IPS-20b (cell line): Measurements from ENCODE around the gene STING1.

ENCODE experiments used
- H3K27ac ChIP-seq: one replicate; pipeline ENCODE4 v1.5.1; 2013; ENCODE audit warnings: low read length
- H3K27me3 ChIP-seq: 2 replicates; pipeline ENCODE4 v1.6.1; 2013; ENCODE audit warnings: mild to moderate bottlenecking, low read length, inconsistent platforms; ENCODE audit not compliant: insufficient read depth
- H3K36me3 ChIP-seq: 2 replicates; pipeline ENCODE4 v1.6.1; 2013; ENCODE audit warnings: low read depth, mild to moderate bottlenecking, inconsistent platforms, low read length, moderate library complexity; ENCODE audit not compliant: insufficient read depth
- H3K4me1 ChIP-seq: 2 replicates; pipeline ENCODE4 v1.6.1; 2013; ENCODE audit warnings: mild to moderate bottlenecking, control low read depth, inconsistent platforms, low read length, moderate library complexity; ENCODE audit not compliant: insufficient read depth
- H3K4me3 ChIP-seq: 2 replicates; pipeline ENCODE4 v1.5.1; 2013; ENCODE audit warnings: mild to moderate bottlenecking, low read length, inconsistent platforms
- H3K9ac ChIP-seq: 2 replicates; pipeline ENCODE4 v1.6.1; 2013; ENCODE audit warnings: low read depth, mild to moderate bottlenecking, inconsistent platforms, low read length, moderate library complexity
- H3K9me3 ChIP-seq: 2 replicates; pipeline ENCODE4 v1.6.1; 2013; ENCODE audit warnings: mild to moderate bottlenecking, low read depth, low read length, inconsistent platforms; ENCODE audit not compliant: insufficient read depth

The STING1 gene

DNA sequence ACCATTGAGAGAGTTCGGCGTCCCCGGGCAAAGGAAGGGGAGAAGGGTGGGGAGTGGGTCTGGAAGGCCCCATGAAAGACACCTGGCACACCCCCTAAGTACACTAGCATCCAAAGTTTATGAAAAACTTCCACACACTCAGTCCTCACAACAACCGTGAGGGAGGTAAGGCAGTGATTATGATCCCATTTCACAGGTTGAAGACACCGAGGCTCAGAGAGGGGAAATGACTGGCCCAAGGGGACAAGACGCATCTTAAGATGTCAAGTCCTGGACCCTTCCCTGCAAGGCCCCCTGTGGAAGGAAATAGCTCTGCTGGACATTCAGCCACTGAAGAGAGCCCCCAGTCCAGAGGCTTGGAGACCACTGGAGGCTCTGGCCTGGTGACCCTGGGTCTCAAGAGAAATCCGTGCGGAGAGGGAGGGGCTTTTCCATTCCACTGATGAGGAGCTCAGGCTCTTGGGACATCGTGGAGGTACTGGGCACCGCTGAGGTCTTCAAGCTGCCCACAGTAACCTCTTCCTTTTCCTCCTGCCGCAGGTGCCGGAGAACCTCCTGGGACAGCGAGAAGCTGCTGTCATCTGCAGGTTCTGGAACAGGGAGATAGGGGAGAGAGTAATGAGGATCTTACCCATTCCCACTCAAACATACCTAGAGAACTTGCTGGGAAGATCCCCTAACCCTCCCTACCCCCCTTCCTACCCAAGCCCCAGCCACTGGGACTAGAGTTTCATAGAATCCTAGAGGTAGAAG lies 6.5 kb downstream of the STING1 start:
- Histone ChIP-seq H3K9me3 (no peaks in the 10 kb centered on the region), H3K27ac (no peak overlapping the region), H3K4me1 (peaks cover 23% of the 10 kb centered on the region; the same call in 1 of the 2 replicates), H3K9ac (no peak overlapping the region), H3K4me3 (no peak overlapping the region), H3K36me3 (no peaks in the 10 kb centered on the region), H3K27me3 (0 out of 2 replicates have a peak, but pooled peaks cover 9% of the 10 kb centered on the region)

- peaks cover 23% of the 10 kb centered on the region; the same call in 1 of the 2 replicates for H3K4me1 ChIP-seq
- H3K27ac ChIP-seq = no peak overlapping the region
- H3K36me3 ChIP-seq = no peaks in the 10 kb centered on the region
- no peaks in the 10 kb centered on the region for H3K9me3 ChIP-seq
- 0 out of 2 replicates have a peak, but pooled peaks cover 9% of the 10 kb centered on the region for H3K27me3 ChIP-seq
- no peak overlapping the region for H3K9ac ChIP-seq
- H3K4me3 ChIP-seq = no peak overlapping the region
Measured at GRCh38 chr5:139474890-139475791, 7.4 kb downstream of the STING1 start.

GRCh38 chr5:139473565-139473964 lies 9.0 kb downstream of the STING1 start:
- H3K27me3 ChIP-seq = 0 out of 2 replicates have a peak, but pooled peaks cover 9% of the 10 kb centered on the region
- no peak overlapping the region for H3K4me3 ChIP-seq
- peak overlapping the region; percentile 46; the same call in 1 of the 2 replicates for H3K9ac ChIP-seq
- H3K27ac ChIP-seq = no peak overlapping the region
- H3K9me3 ChIP-seq = no peaks in the 10 kb centered on the region
- H3K4me1 ChIP-seq = peaks cover 23% of the 10 kb centered on the region; the same call in 1 of the 2 replicates
- H3K36me3 ChIP-seq = no peaks in the 10 kb centered on the region

DNA sequence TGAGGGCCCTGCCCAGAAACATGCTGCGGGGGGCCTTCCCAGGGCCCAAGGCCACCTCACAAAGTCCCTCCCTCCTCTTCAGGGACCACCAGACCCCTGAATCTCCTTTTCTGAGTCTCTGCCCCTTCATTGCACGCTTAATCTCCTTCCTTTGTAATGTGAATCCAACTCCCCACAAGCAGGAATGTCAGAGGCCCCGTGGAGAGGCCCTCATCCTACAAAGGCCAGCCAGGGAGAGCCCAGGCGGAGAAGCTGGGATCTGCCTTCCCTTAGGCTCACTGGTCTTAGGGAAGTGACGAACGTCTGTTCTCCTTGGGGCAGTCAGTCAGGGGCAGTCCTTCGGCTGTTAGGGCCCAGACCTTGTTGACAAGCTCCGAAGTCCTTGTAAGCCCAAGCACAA lies 9.5 kb downstream of the STING1 start:
- H3K36me3 ChIP-seq = no peaks in the 10 kb centered on the region
- H3K4me3 ChIP-seq = no peak overlapping the region
- peaks cover 23% of the 10 kb centered on the region; the same call in 1 of the 2 replicates for H3K4me1 ChIP-seq
- no peaks in the 10 kb centered on the region for H3K9me3 ChIP-seq
- H3K27ac ChIP-seq = no peak overlapping the region
- peak overlapping the region; percentile 46; the same call in 1 of the 2 replicates for H3K9ac ChIP-seq
- 0 out of 2 replicates have a peak, but pooled peaks cover 9% of the 10 kb centered on the region for H3K27me3 ChIP-seq

- Histone ChIP-seq H3K27ac (no peak overlapping the region), H3K9ac (peak overlapping the region; percentile 46; the same call in 1 of the 2 replicates), H3K27me3 (0 out of 2 replicates have a peak, but pooled peaks cover 9% of the 10 kb centered on the region), H3K4me1 (peaks cover 23% of the 10 kb centered on the region; the same call in 1 of the 2 replicates), H3K36me3 (no peaks in the 10 kb centered on the region), H3K4me3 (no peak overlapping the region), H3K9me3 (no peaks in the 10 kb centered on the region)
Measured at GRCh38 chr5:139472386-139473030, 10.1 kb downstream of the STING1 start.

DNA sequence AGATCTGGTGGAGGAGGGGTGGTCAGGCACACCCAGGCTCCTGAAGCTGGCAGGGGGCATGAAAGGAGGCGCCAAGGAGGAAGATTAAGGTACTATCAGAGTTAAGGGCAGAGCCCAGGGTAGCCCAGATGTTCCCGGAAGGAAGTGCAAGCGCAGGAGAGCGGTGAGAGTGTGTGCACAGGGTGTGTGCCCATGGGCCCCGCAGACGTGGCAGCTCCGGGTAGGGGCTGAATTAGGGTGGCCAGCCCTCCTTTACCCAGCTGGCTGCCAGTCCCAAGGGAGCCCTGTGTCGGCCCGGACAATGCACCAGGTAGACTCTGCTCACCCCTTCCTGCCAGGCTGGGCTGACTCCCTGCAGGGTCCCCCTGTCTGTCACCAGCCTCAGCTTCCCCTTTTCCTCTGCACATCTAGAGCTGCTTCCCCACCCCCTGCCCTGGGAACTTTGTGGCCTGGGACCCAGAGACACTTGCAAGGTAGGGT lies 11.7 kb downstream of the STING1 start, which contains the start of gene SMIM33:
SMIM33 (plus strand) TSS at position 184 of the 480 bp plus-strand sequence; CDS start at position 302, 118 bp downstream.
- H3K27me3 ChIP-seq = 0 out of 2 replicates have a peak, but pooled peaks cover 9% of the 10 kb centered on the region
- H3K9ac ChIP-seq = no peak within 1 kb of the TSS
- no peaks in the 10 kb centered on the region for H3K9me3 ChIP-seq
- peaks cover 23% of the 10 kb centered on the region; the same call in 1 of the 2 replicates for H3K4me1 ChIP-seq
- H3K36me3 ChIP-seq = no peaks in the 10 kb centered on the region
- H3K27ac ChIP-seq = no peak within 1 kb of the TSS
- no peak within 1 kb of the TSS for H3K4me3 ChIP-seq

DNA sequence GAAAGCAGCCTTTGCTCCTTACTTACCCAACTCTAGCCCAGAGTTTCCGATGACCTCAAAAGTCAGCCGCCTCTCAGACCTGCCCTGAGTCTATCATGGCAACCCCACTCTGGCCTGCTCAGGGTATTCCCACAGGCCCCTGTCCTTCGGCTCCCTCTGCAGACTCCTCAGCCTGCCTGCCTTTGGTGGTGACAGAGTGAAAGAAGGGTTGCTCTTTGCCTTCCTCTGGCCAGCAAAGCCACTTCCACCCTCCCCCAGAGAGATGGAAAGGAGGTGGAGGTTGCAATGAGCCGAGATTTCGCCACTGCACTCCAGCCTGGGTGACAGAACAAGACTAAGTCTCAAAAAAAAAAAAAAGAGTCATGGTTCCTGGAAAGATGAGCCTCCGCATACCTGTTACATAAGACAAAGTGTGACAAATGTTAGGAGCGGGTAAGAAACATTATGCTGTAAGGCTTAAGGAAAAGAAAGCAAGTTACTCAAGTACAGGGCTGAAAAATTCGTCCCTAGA lies 14.1 kb downstream of the STING1 start:
- H3K4me3 ChIP-seq = no peak overlapping the region
- H3K9ac ChIP-seq = no peak overlapping the region
- no peaks in the 10 kb centered on the region for H3K36me3 ChIP-seq
- H3K4me1 ChIP-seq = peaks cover 15% of the 10 kb centered on the region; the same call in 1 of the 2 replicates
- 0 out of 2 replicates have a peak, but pooled peaks cover 9% of the 10 kb centered on the region for H3K27me3 ChIP-seq
- no peak overlapping the region for H3K27ac ChIP-seq
- no peaks in the 10 kb centered on the region for H3K9me3 ChIP-seq

GRCh38 chr5:139462586-139463276 lies 19.8 kb downstream of the STING1 start, which contains the start of gene ECSCR:
ECSCR (minus strand) TSS chr5:139462743; CDS start chr5:139462670, 73 bp downstream.
- H3K4me1 ChIP-seq = peaks cover 10% of the 10 kb centered on the region
- no peaks in the 10 kb centered on the region for H3K36me3 ChIP-seq
- no peak within 1 kb of the TSS for H3K9ac ChIP-seq
- H3K27ac ChIP-seq = no peak within 1 kb of the TSS
- no peak within 1 kb of the TSS for H3K4me3 ChIP-seq
- H3K9me3 ChIP-seq = no peaks in the 10 kb centered on the region
- no peaks in the 10 kb centered on the region for H3K27me3 ChIP-seq

- Histone ChIP-seq H3K27ac (no peak overlapping the region), H3K27me3 (no peaks in the 10 kb centered on the region), H3K9me3 (no peaks in the 10 kb centered on the region), H3K9ac (no peak overlapping the region), H3K4me3 (no peak overlapping the region), H3K36me3 (no peaks in the 10 kb centered on the region), H3K4me1 (peaks cover 10% of the 10 kb centered on the region)
Measured at GRCh38 chr5:139461698-139462097, 20.9 kb downstream of the STING1 start.

GRCh38 chr5:139461176-139461575 lies 21.4 kb downstream of the STING1 start:
- no peak overlapping the region for H3K27ac ChIP-seq
- H3K4me1 ChIP-seq = peaks cover 10% of the 10 kb centered on the region
- H3K9me3 ChIP-seq = no peaks in the 10 kb centered on the region
- no peak overlapping the region for H3K4me3 ChIP-seq
- H3K27me3 ChIP-seq = no peaks in the 10 kb centered on the region
- H3K9ac ChIP-seq = no peak overlapping the region
- H3K36me3 ChIP-seq = no peaks in the 10 kb centered on the region
